Activated CD8-positive, alpha-beta memory T cell treated with anti-CD3 and anti-CD28 coated beads for 36 hours (primary cell): ENCODE results near the gene CLEC4G. TPM values are rescaled to one million over a fixed set of nuclear protein-coding genes. Genes with fewer than 3 reads are reported as not detected.

ENCODE experiments used
- CTCF ChIA-PET: fragments of 350-600 bp; sonication (Branson Sonifier 250); formaldehyde crosslinking; loops from one replicate; lab custom pipeline; 2021; ENCODE audit warnings: antibody characterized with exemption; lab: Charles Lee
- POLR2A ChIA-PET: fragments of 350-600 bp; sonication (Branson Sonifier 250); formaldehyde crosslinking; loops from one replicate; lab custom pipeline; 2021; ENCODE audit warnings: antibody characterized with exemption; lab: Charles Lee
- total RNA-seq, 2 experiments: library from RNA; stranded (reverse); gene quantifications; one replicate each; pipeline ENCODE4 v1.2.3, GENCODE V29; 2021

Gene CLEC4G
- total RNA-seq, 2 experiments from 2014 or later, result not detected

DNA sequence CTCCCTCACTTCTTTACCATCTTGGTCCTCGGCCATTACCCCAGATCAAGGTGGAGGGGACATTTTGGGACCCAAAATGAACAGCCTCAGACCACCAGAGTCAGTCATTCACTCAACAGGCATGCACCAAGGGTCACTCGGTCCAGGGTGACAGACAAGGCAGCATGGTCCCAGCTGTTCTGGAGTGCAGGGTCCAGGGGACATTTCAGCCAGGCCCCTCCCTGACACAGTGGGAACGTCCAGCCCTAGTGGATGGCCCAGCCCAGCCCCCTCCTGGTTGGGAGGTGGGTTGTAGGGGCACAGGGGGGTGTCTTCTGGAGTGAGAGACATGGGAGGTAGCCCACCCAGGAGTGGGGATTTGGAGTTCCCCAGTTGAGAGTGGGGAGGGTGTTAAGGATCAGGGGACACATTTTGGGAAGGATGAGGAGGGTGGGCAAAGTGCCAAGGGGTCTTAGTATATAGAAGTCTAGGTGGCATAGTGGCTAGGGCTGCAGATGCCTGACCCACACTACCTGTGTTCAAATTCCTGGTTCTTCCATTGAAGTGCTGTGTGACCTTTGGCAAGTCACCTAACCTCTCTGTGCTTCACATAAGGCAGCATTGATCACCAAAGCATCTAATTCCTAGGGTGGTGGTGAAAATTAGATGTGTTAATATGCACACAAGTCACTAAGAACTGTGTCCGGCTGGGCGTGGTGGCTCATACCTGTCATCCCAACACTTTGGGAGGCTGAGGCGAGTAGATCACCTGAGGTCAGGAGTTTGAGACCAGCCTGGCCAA is 27.4 kb downstream of the CLEC4G start:
- POLR2A ChIA-PET, result interaction anchor here (0.6 kb wide), 1 partner anchor 8 kb away, joined by 8 read pairs; no protein-coding TSS in a partner anchor

GRCh38 chr19:7703332-7703731 is 28.6 kb downstream of the CLEC4G start:
- CTCF ChIA-PET, result interaction anchor here (1.0 to 1.4 kb wide), 2 partner anchors 22 to 99 kb away, joined by 4 to 6 read pairs; partner anchors contain the start of gene TRAPPC5
- POLR2A ChIA-PET, result no interaction called here

More for the DNA sequence above, 27.4 kb downstream of the CLEC4G start:
- CTCF ChIA-PET, result interaction anchor here (0.6 to 0.7 kb wide), 2 partner anchors 165 to 306 kb away, joined by 3 to 4 read pairs; no protein-coding TSS in a partner anchor

- POLR2A ChIA-PET, result no interaction called here
- CTCF ChIA-PET, result interaction anchor here (1.1 to 1.8 kb wide), 2 partner anchors 21 to 98 kb away, joined by 4 to 5 read pairs; partner anchors contain the start of gene TRAPPC5
Measured at GRCh38 chr19:7701654-7702457, 30.1 kb downstream of the CLEC4G start, which contains the start of gene FCER2. TSS of gene FCER2 (minus strand) at chr19:7702131. CDS start at chr19:7699760, 2,371 bp downstream.

DNA sequence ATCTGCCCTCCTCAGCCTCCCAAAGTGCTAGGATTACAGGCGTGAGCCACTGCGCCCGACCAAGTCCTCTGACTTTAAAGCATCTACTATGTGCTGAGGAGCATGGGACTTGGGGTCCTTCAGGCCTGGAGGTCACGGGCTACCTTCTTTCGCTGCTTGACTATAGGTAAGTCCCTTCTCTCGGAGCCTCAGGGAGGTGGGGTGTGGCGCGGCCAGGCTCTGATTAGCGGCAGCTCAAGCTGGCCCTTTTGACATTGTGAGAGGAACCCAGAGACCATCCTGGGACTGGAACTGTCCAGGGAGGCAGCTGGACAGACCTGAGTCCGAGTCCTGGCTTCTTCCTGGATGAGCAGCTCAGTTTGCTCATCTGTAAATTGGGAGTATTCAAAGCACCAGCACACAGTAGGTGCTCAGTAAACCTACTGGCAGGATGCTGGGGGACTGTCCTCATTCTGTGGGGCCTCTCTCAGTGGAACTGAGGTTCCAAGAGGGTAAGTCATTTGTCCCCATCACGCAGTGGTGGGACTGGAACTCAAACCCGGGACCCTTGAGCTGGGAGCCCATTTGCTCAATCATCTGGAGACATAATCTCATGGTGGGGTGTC is 30.8 kb downstream of the CLEC4G start:
- POLR2A ChIA-PET, result no interaction called here
- CTCF ChIA-PET, result interaction anchor here (1.1 to 1.8 kb wide), 2 partner anchors 20 to 98 kb away, joined by 4 to 5 read pairs; partner anchors contain the start of gene TRAPPC5

GRCh38 chr19:7699417-7700401 is 32.2 kb downstream of the CLEC4G start:
- ChIA-PET CTCF (interaction anchor here (1.1 to 1.9 kb wide), 2 partner anchors 17 to 19 kb away, joined by 3 to 8 read pairs; partner anchors contain the start of gene TRAPPC5), POLR2A (interaction anchor here (0.8 kb wide), 1 partner anchor 511 kb away, joined by 5 read pairs; no protein-coding TSS in a partner anchor)

DNA sequence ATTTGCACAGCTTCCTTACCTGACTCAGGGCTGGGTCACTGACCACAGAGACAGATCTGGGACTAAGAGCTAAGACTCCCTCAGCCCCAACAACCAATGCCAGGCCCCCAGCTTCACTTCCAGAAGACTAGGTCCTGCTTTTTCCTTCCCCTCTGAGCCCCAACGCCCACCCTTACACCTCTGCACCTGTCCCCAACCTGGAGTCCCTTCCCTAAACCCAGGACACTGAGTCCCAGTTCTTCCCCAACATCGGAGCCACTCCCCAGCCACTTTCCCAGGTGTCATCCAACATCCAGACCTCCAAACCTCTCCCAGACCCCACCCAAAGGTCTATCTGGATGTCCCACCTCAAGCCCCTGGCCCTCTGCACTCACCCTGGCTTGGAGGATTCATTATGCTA is 32.9 kb downstream of the CLEC4G start:
- CTCF ChIA-PET, result interaction anchor here (1.0 to 1.9 kb wide), 3 partner anchors 11 to 18 kb away, joined by 3 to 8 read pairs (median 3); partner anchors contain the start of gene TRAPPC5
- POLR2A ChIA-PET, result interaction anchor here (0.8 kb wide), 1 partner anchor 512 kb away, joined by 5 read pairs; no protein-coding TSS in a partner anchor

DNA sequence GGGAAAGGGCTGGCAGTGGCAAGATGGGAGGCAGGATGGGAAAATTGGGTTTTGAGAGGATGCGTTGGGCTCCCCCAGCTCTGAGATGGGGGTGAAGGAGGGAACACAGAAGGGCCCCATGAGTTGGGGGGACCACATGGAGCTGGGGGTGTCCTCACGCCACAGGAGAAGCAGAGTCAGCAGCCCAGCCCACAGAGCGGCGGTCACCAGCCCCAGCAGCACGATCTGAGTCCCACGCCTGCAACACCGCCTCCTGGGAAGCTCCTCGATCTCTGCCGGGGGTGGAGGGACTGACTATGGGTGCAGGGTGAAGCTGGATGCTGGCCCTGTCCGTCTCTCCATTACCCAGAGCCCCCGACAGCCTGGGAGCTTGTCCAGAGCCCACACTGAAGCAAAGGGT is 33.3 kb downstream of the CLEC4G start:
- ChIA-PET POLR2A (interaction anchor here (0.8 kb wide), 1 partner anchor 512 kb away, joined by 5 read pairs; no protein-coding TSS in a partner anchor), CTCF (interaction anchor here (1.0 to 1.9 kb wide), 2 partner anchors 11 to 18 kb away, joined by 3 to 8 read pairs; partner anchors contain the start of gene TRAPPC5)

- ChIA-PET POLR2A (no interaction called here), CTCF (interaction anchor here (1.0 to 1.9 kb wide), 3 partner anchors 12 to 38 kb away, joined by 3 to 8 read pairs (median 3); partner anchors contain the start of gene TRAPPC5)
Measured at GRCh38 chr19:7697721-7698287, 34.1 kb downstream of the CLEC4G start.

GRCh38 chr19:7694499-7694898 is 37.4 kb downstream of the CLEC4G start:
- CTCF ChIA-PET, result interaction anchor here (0.7 kb wide), 1 partner anchor 89 kb away, joined by 3 read pairs; no protein-coding TSS in a partner anchor
- POLR2A ChIA-PET, result interaction anchor here (0.7 kb wide), 1 partner anchor 24 kb away, joined by 3 read pairs; no protein-coding TSS in a partner anchor

DNA sequence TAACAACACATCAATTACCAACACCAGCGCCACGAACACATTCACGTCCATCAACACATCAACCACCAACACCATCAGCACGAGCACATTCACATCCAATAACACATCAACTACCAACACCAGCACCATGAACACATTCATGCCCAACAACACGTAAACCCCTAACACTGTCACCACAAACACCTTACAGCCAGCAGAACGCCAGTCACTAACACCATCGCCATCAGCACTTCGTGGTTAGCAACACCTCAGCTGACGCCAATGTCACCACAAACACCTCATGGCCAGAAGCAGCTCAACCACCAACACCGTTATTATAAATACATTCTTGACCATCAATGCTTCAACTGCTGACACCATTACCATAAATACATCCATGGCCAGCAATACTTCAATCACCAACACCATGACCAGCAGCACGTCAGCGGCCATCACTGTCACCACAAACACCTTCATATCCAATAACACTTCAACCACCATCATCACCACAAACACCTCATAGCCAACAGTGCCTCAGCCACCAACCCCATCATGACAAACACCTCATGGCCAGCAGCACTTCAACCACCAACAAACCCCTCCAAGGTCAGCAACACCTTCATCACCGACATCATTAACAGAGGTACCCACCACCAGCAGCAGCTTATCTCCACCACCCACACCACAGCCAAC is 39.4 kb downstream of the CLEC4G start:
- ChIA-PET POLR2A (no interaction called here), CTCF (no interaction called here)

DNA sequence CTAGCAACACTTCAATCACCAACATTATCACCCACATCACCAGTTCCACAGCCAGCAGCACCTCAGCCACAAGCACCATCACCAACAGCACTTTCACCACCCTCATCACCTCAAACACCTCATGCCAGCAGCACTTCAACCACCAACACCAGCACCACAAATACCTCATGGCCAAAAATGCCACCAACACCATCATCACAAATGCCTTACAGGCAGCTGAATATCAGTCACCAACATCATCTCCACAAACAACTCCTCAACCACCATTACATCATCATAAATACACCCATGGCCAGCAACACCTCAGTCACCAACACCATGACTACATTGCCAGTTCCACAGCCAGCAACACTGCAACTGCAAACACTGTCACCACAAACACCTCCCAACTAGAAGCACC is 40.4 kb downstream of the CLEC4G start:
- POLR2A ChIA-PET, result no interaction called here
- CTCF ChIA-PET, result interaction anchor here (0.9 kb wide), 1 partner anchor 11 kb away, joined by 3 read pairs; the partner anchor contains the start of gene TRAPPC5

DNA sequence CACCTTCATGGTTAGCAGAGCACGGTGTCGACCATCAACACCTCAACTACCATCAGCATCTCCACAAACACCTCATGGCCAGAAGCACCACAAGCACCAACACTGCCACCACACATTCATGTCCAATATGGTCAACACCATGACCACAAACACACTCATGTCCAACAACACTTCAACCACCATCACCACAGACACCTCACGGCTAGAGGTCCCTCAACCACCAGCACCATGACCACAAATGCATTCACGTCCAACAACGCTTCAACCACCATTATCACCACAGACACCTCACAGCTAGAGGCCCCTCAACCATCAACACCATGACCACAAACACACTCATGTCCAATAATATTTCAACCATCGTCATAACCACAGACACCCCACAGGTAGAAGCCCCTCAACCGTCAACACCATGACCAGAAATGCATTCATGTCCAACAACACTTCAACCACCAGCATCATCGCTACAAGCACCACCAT is 41.1 kb downstream of the CLEC4G start:
- CTCF ChIA-PET, result interaction anchor here (0.9 kb wide), 1 partner anchor 10 kb away, joined by 3 read pairs; the partner anchor contains the start of gene TRAPPC5

GRCh38 chr19:7689165-7689564 is 42.7 kb downstream of the CLEC4G start:
- ChIA-PET POLR2A (no interaction called here), CTCF (no interaction called here)

More for the DNA sequence above, 41.1 kb downstream of the CLEC4G start:
- POLR2A ChIA-PET, result no interaction called here

GRCh38 chr19:7687177-7687576 is 44.7 kb downstream of the CLEC4G start:
- POLR2A ChIA-PET, result no interaction called here
- CTCF ChIA-PET, result no interaction called here

- CTCF ChIA-PET, result interaction anchor here (1.2 to 1.3 kb wide), 2 partner anchors 33 to 106 kb away, joined by 3 read pairs; no protein-coding TSS in a partner anchor
- POLR2A ChIA-PET, result interaction anchor here (0.5 kb wide), 1 partner anchor 56 kb away, joined by 6 read pairs; the partner anchor contains the start of genes PET100 and XAB2
Measured at GRCh38 chr19:7685546-7686445, 46.1 kb downstream of the CLEC4G start.
